ENCODE results near the gene PPIL6.

DNA sequence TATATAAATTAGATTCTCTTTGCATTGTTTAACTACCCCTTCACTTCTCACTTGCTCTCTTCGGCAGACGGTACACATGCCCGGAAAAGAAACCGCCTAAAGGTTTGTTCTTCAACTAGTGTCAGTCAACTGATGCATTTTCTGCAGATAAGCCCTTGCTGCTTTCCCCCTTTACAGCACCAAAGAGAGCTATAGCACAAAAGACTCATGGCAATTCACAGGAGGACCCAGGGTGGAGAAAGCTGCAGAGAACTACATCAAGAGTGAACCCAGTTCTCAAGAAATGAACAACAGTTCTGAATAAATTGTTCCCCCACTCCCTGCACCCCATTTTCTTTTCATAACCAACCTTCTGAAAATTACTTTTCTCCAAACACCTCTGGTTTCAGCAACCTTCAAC is 67.1 kb downstream of the PPIL6 start:
- TF ChIP-seq POLR2A (IDR thresholded peaks at IDR 0.05; ENCODE audit: low read depth), result no peak
- TF ChIP-seq, protein P1, sequence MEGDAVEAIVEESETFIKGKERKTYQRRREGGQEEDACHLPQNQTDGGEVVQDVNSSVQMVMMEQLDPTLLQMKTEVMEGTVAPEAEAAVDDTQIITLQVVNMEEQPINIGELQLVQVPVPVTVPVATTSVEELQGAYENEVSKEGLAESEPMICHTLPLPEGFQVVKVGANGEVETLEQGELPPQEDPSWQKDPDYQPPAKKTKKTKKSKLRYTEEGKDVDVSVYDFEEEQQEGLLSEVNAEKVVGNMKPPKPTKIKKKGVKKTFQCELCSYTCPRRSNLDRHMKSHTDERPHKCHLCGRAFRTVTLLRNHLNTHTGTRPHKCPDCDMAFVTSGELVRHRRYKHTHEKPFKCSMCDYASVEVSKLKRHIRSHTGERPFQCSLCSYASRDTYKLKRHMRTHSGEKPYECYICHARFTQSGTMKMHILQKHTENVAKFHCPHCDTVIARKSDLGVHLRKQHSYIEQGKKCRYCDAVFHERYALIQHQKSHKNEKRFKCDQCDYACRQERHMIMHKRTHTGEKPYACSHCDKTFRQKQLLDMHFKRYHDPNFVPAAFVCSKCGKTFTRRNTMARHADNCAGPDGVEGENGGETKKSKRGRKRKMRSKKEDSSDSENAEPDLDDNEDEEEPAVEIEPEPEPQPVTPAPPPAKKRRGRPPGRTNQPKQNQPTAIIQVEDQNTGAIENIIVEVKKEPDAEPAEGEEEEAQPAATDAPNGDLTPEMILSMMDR (IDR thresholded peaks at IDR 0.05), result no peak
- TF ChIP-seq EP300 (IDR thresholded peaks at IDR 0.05), result no peak
- no peak for TF ChIP-seq POLR2AphosphoS5 (IDR thresholded peaks at IDR 0.05)

All from esophagus muscularis mucosa (tissue), 4 donors.